ENCODE measurements around the gene STK16.

GRCh38 chr2:219215871-219216534 lies 29.3 kb upstream of the STK16 start:
- TF ChIP-seq CTCF (conservative IDR thresholded peaks at IDR 0.05; ENCODE audit: low read depth, low read length) (no peak), EZH2 (IDR thresholded peaks at IDR 0.05; ENCODE audit: borderline replicate concordance, low read depth, low read length, poor library complexity, severe bottlenecking) (no peak)

All from A673 (cell line).